HFFc6 (cell line): ENCODE results near the gene TBC1D9. TPM values are rescaled to one million over a fixed set of nuclear protein-coding genes. Genes with fewer than 3 reads are reported as not detected.

Experiments used
- DNase-seq: peaks from one replicate; pipeline ENCODE4 v3.0.0-alpha.2; 2018
- H3K27ac Mint-ChIP-seq: 2 replicates; pipeline ENCODE4 v1.8.0; 2020; ENCODE audit warnings: mild to moderate bottlenecking, mixed read lengths
- H3K27me3 Mint-ChIP-seq: 2 replicates; pipeline ENCODE4 v1.8.0; 2021; ENCODE audit warnings: mild to moderate bottlenecking, moderate library complexity, mixed read lengths; ENCODE audit not compliant: insufficient read depth
- H3K36me3 Mint-ChIP-seq: 2 replicates; pipeline ENCODE4 v1.8.0; 2021; ENCODE audit warnings: low read depth, mixed read lengths
- H3K4me1 Mint-ChIP-seq: 2 replicates; pipeline ENCODE4 v1.8.0; 2020; ENCODE audit warnings: low read depth, mixed read lengths
- H3K4me3 Mint-ChIP-seq: 2 replicates; pipeline ENCODE4 v1.8.0; 2020; ENCODE audit warnings: mild to moderate bottlenecking, moderate library complexity, mixed read lengths
- H3K9me3 Mint-ChIP-seq: 2 replicates; pipeline ENCODE4 v1.8.0; 2020; ENCODE audit warnings: mild to moderate bottlenecking, mixed read lengths
- total RNA-seq, 6 experiments: library from RNA; stranded (reverse); fragmentation: NEBNext Ultra II Directional; extraction: Animal tissue kit (Norgen Biotek cat#: 25700); gene quantifications; 2 replicates in 1 of 6; 3 replicates in 5 of 6; pipeline ENCODE4 v1.2.3, GENCODE V29; 2021
- TF ChIP-seq, protein P1 (sequence below): fragments of 200-600 bp; sonication (generic); IDR thresholded peaks from 2 replicates; pipeline ENCODE4 v1.5.0; 2021; ENCODE audit warnings: antibody characterized with exemption, mild to moderate bottlenecking

Gene TBC1D9
- total RNA-seq, 6 experiments from 2014 or later: 16.3 to 18.8 (median 18.1) TPM

DNA sequence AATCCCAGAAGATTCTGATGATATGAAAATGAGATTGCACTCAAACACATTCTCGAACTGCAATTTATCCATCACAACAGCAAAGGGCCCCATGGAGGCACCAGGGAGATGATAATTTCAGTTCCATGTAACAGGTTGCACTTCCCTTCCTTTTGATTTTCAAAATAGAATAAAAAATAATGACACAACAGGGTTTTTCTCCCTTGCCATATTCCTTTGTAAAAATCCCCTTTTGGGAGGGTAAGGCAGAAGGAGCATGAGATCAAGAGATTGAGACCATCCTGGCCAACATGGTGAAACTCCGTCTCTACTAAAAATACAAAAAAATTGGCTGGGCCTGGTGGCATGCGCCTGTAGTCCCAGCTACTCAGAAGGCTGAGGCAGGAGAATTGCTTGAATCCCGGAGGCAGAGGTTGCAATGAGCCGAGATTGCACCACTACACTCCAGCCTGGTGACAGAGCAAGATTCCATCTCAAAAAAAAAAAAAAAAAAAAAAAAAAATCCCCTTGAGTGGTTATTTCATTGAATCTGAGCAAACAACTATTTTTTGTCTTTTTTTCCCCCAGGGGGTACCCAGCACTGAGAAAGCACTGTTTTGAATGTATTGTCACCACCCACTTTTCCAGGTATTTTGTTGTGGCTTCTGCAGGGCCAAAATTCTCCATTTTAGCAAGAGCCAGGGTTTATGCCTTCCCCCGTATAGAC, 26.7 kb downstream of the TBC1D9 start:
- no peaks in the 10 kb centered on the region for H3K9me3 Mint-ChIP-seq
- H3K4me3 Mint-ChIP-seq: no peak overlapping the region
- DNase-seq: no peak
- peaks cover 2% of the 10 kb centered on the region; the same call in 1 of the 2 replicates for H3K27me3 Mint-ChIP-seq
- TF ChIP-seq, protein P1, sequence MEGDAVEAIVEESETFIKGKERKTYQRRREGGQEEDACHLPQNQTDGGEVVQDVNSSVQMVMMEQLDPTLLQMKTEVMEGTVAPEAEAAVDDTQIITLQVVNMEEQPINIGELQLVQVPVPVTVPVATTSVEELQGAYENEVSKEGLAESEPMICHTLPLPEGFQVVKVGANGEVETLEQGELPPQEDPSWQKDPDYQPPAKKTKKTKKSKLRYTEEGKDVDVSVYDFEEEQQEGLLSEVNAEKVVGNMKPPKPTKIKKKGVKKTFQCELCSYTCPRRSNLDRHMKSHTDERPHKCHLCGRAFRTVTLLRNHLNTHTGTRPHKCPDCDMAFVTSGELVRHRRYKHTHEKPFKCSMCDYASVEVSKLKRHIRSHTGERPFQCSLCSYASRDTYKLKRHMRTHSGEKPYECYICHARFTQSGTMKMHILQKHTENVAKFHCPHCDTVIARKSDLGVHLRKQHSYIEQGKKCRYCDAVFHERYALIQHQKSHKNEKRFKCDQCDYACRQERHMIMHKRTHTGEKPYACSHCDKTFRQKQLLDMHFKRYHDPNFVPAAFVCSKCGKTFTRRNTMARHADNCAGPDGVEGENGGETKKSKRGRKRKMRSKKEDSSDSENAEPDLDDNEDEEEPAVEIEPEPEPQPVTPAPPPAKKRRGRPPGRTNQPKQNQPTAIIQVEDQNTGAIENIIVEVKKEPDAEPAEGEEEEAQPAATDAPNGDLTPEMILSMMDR: no peak
- no peak overlapping the region for H3K27ac Mint-ChIP-seq
- no peaks in the 10 kb centered on the region for H3K36me3 Mint-ChIP-seq
- peaks cover 32% of the 10 kb centered on the region for H3K4me1 Mint-ChIP-seq

DNA sequence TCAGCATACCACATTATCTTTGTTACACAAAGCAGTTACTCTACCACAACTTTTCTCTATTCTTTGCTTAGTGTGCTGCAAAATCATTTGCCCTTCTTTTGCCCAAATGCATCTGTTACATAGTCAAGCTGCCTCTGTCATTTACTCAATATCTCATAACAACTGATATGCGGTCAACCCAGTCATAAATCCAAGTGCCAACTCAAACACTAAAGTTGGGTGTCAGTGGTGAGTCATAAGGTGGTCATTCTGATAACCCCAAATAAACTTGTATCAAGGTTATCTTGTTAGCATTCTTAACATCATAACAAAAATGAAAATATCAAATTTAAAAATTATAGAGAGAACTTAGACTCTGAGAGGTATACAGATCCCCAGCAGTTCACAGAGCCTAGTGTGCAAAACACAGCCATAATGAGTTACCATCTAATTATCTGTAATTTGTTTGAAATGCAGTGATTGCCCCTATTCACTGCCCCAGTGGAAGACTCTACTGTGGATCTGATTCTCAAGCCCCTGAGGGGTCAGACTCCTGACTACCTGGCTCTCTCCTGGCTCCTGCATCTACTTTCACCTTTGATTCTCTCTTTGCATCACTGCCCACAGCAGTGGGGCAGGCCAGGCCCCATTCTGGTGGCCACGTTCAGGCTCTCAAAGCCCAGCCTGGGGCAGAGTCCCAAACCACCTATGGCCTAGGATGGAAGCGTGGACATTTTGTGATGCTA, 29.2 kb downstream of the TBC1D9 start:
- Mint-ChIP-seq H3K27me3 (peaks cover 2% of the 10 kb centered on the region; the same call in 1 of the 2 replicates), H3K27ac (no peak overlapping the region), H3K9me3 (no peaks in the 10 kb centered on the region), H3K4me1 (peaks cover 32% of the 10 kb centered on the region), H3K4me3 (no peak overlapping the region), H3K36me3 (no peaks in the 10 kb centered on the region)
- TF ChIP-seq, protein P1: no peak
- DNase-seq: no peak

DNA sequence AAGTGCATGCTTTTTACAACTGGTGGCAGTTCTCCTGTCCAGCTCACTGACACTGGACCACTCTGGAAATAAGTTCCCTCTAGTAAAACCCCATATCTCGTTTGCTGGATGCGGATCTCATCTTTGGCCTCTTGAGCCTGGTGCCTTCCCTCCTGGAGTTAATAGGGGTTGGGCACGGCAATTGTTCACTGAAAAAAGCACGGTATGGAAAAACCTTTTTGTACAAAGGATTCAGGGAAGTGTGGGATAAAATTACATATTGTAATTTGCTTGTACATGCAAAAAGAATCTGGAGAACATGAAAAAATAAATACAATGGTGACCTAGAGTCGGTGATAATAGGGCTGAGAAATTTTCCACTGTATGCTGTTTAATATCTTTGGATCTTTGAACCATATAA, 30.6 kb downstream of the TBC1D9 start:
- H3K9me3 Mint-ChIP-seq: no peaks in the 10 kb centered on the region
- peaks cover 32% of the 10 kb centered on the region for H3K4me1 Mint-ChIP-seq

DNA sequence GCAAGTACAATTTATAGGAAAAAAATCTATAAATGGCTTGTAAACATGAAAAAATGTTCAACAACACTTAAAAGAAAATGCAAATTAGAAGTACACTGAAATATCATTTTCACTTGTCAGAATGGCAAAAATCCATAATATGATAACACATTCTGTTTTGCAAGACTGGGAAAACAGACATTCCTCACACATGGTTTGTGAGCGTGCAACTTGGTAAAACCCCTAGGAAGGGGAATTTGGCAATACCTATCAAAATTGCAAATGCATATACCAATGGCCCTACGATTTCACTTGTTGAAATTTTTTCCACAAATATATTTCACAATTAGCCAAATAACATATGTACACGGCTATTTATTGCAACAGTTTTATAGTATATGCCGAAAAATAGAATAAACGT, 31.4 kb downstream of the TBC1D9 start:
- Mint-ChIP-seq H3K4me3 (no peak overlapping the region), H3K27me3 (peaks cover 3% of the 10 kb centered on the region; the same call in 1 of the 2 replicates), H3K27ac (no peak overlapping the region), H3K36me3 (no peaks in the 10 kb centered on the region), H3K4me1 (peaks cover 30% of the 10 kb centered on the region), H3K9me3 (no peaks in the 10 kb centered on the region)
- DNase-seq: no peak
- TF ChIP-seq, protein P1: no peak

More for the DNA sequence above, 30.6 kb downstream of the TBC1D9 start:
- Mint-ChIP-seq H3K4me3 (no peak overlapping the region), H3K36me3 (no peaks in the 10 kb centered on the region), H3K27me3 (peaks cover 5% of the 10 kb centered on the region; the same call in 1 of the 2 replicates), H3K27ac (no peak overlapping the region)
- TF ChIP-seq, protein P1: no peak
- no peak for DNase-seq

DNA sequence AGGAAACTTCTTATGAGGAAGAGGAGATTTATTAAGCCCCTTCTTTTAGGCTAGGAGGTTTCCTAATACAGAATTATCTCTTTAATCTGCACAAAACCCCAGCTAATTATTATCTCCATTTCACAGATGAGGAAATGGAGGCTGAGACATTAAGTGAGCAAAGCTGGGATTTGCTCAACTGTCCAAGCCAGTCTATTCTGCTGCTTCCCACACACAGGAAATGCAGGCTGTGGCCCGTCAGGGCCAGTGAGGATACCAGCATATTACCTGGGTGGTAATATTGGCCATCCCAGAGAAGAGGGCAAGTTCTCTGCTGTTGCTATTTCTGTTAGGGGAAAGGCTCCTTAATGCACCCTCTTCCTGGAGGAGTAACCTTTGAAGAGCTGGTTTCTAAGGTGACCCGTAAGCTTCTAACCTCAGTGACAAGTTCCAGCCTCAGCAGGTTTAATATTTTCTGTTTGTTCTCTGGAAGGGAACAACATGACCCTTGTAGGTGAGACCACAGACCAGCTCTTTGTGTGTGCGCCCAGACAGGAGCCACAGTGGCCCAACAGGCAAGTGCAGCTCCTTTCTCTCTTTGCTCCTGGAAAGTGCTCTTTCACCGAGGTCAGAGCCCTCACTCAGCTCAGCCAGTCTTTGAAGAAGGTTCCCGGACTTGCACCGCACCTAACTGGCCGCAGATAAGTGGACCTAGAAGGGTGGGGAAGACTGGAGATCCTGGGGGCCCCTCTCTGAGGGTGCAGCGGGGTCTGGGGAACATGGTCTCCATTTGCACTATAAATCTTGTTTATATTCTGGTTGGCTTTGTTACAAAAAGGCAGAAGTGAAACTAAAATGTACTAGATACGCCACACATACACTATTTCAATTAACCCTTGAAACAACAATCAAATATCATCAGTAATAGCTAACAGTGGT, 35.5 kb downstream of the TBC1D9 start:
- H3K27ac Mint-ChIP-seq: no peak overlapping the region

More for the DNA sequence above, 35.5 kb downstream of the TBC1D9 start:
- Mint-ChIP-seq H3K4me3 (no peak overlapping the region), H3K9me3 (no peaks in the 10 kb centered on the region), H3K27me3 (peaks cover 3% of the 10 kb centered on the region; the same call in 1 of the 2 replicates), H3K36me3 (no peaks in the 10 kb centered on the region), H3K4me1 (peaks cover 37% of the 10 kb centered on the region)
- TF ChIP-seq, protein P1: no peak
- no peak for DNase-seq
